ENCODE results near the gene KIAA1671.

The KIAA1671 gene

DNA sequence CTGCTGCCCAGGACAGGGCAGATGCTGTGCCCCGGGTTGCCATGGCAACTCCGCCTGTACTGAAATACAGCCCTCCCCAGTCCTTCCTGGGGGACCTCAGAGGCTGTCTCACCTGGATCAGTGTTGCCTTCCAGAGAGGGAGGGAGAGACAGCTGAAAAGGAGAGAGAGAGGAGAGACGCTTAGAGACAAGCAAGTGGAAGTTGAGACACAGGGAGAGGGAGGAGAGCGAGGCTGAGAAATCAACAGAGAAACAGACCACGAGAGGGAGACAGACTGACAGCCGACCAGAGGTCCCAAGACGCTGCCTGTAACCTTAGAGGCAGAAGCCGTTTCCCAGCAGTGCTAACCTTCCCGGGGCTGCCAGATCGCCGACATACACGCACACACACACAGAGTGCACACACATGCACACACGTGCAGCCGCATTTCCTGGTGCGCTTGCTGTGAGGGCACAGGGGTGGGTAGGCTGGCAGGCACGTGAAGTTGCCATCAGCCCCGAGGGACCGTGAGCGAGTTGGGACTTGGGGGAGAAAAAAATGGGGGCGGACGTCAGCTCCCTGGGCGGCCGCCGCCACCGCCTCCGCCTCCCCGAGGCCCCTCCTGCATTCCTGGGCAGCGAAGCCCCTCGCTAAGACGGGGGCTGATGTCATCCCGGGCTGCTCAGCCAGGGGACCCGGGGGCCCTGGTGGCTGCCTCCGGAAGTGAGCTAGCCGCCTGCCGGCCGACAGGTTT is 158.5 kb downstream of the KIAA1671 start:
- TF ChIP-seq TAF1 (IDR thresholded peaks at IDR 0.05; ENCODE audit: borderline replicate concordance, insufficient read depth, low read length) (no peak), FOXP2 (optimal IDR thresholded peaks at IDR 0.05; ENCODE audit: borderline replicate concordance, extremely low read depth, extremely low read length, insufficient read depth) (no peak), SIN3A (IDR thresholded peaks at IDR 0.05; ENCODE audit: borderline replicate concordance, insufficient read depth, low read length) (0 out of 2 replicates have a peak, but pooled peaks have one; percentile 29), POLR2AphosphoS5 (IDR thresholded peaks at IDR 0.05; ENCODE audit: low read depth, low read length) (no peak)
- TF ChIP-seq, protein P1, sequence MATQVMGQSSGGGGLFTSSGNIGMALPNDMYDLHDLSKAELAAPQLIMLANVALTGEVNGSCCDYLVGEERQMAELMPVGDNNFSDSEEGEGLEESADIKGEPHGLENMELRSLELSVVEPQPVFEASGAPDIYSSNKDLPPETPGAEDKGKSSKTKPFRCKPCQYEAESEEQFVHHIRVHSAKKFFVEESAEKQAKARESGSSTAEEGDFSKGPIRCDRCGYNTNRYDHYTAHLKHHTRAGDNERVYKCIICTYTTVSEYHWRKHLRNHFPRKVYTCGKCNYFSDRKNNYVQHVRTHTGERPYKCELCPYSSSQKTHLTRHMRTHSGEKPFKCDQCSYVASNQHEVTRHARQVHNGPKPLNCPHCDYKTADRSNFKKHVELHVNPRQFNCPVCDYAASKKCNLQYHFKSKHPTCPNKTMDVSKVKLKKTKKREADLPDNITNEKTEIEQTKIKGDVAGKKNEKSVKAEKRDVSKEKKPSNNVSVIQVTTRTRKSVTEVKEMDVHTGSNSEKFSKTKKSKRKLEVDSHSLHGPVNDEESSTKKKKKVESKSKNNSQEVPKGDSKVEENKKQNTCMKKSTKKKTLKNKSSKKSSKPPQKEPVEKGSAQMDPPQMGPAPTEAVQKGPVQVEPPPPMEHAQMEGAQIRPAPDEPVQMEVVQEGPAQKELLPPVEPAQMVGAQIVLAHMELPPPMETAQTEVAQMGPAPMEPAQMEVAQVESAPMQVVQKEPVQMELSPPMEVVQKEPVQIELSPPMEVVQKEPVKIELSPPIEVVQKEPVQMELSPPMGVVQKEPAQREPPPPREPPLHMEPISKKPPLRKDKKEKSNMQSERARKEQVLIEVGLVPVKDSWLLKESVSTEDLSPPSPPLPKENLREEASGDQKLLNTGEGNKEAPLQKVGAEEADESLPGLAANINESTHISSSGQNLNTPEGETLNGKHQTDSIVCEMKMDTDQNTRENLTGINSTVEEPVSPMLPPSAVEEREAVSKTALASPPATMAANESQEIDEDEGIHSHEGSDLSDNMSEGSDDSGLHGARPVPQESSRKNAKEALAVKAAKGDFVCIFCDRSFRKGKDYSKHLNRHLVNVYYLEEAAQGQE (IDR thresholded peaks at IDR 0.05; ENCODE audit: insufficient read depth in 1 of 2, low read depth in 2 of 2, low read length in 2 of 2) = no peak

DNA sequence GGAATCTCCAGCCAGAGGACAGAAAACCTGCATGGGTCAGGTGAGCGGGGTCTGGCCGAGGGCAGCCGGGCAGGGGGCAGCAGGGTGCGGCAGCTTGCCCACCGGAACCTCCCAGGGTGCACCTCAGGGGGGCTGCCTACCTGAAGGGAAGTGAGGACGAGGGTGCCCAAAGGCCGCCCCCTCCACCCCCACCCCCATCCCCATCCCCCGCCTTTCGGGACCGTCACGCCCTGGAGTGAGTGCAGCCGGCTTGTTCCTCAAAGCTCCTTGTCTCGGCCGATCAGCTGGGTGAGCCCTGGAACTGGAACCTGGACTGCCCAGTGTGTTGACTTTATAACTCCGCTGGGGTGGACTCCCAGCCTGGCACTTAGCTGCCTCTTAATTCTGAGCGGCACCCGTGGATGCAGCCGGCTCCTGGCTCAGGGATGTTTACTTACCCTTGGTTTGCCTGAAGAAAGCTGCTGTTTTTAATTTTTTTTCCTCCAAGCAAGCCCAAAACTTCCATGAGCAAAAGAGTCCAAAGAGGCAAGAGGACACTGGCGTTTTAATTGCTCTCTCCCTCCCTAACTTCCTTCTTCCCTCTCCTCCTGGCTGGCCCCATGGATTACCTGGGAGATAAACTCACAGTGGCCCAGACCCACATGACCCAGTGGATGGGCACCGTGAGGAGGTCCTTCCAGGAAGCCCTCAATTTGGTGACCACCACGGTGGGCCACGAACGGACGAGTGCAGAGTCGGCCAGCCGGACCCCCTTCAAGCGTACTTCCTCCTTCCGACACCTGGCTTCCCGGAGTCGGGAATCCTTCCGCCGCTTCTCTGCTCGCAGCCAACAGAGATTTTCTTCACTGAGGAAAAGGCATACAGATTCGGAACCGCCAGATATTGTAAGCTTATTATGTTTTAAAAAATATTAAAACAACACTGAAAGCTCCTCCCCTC is 159.3 kb downstream of the KIAA1671 start:
- TF ChIP-seq TAF1 (IDR thresholded peaks at IDR 0.05; ENCODE audit: borderline replicate concordance, insufficient read depth, low read length) (no peak), SIN3A (IDR thresholded peaks at IDR 0.05; ENCODE audit: borderline replicate concordance, insufficient read depth, low read length) (no peak), POLR2AphosphoS5 (IDR thresholded peaks at IDR 0.05; ENCODE audit: low read depth, low read length) (no peak), FOXP2 (optimal IDR thresholded peaks at IDR 0.05; ENCODE audit: borderline replicate concordance, extremely low read depth, extremely low read length, insufficient read depth) (no peak)
- TF ChIP-seq, protein P1 (IDR thresholded peaks at IDR 0.05; ENCODE audit: insufficient read depth in 1 of 2, low read depth in 2 of 2, low read length in 2 of 2) = no peak

- TF ChIP-seq SIN3A (IDR thresholded peaks at IDR 0.05; ENCODE audit: borderline replicate concordance, insufficient read depth, low read length) (no peak), TAF1 (IDR thresholded peaks at IDR 0.05; ENCODE audit: borderline replicate concordance, insufficient read depth, low read length) (no peak), POLR2AphosphoS5 (IDR thresholded peaks at IDR 0.05; ENCODE audit: low read depth, low read length) (no peak), FOXP2 (optimal IDR thresholded peaks at IDR 0.05; ENCODE audit: borderline replicate concordance, extremely low read depth, extremely low read length, insufficient read depth) (no peak)
- TF ChIP-seq, protein P1 (IDR thresholded peaks at IDR 0.05; ENCODE audit: insufficient read depth in 1 of 2, low read depth in 2 of 2, low read length in 2 of 2) = no peak
Measured at GRCh38 chr22:25112538-25113253, 160.2 kb downstream of the KIAA1671 start.

DNA sequence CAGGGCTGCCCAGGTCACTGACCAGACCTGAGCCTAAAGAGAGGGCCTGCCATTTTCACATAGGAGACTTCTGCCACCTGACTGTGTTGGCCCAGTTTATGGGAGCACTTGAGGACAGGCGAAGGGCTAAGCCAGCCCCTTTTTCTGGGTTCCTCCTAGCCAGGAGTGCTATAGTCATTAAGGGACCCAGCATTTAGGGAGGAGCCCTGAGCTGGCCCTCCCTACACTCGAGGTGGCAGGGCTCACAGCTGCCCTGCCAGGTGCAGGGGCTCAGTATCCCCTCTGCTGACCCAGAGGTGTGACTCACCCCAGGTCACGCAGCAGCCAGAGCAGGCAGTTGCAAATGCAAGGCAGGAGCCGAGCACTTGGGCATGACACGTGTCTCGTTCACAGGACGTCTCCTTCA is 160.8 kb downstream of the KIAA1671 start:
- TF ChIP-seq, protein P1 (IDR thresholded peaks at IDR 0.05; ENCODE audit: insufficient read depth in 1 of 2, low read depth in 2 of 2, low read length in 2 of 2) = no peak
- TF ChIP-seq TAF1 (IDR thresholded peaks at IDR 0.05; ENCODE audit: borderline replicate concordance, insufficient read depth, low read length) (no peak), FOXP2 (optimal IDR thresholded peaks at IDR 0.05; ENCODE audit: borderline replicate concordance, extremely low read depth, extremely low read length, insufficient read depth) (no peak), SIN3A (IDR thresholded peaks at IDR 0.05; ENCODE audit: borderline replicate concordance, insufficient read depth, low read length) (no peak), POLR2AphosphoS5 (IDR thresholded peaks at IDR 0.05; ENCODE audit: low read depth, low read length) (no peak)

All from PFSK-1 (cell line).